IPS-18c (cell line): Measurements from ENCODE around the gene SLC38A10.

Experiments
- H3K4me3 ChIP-seq: 2 replicates; pipeline ENCODE4 v1.7.0; 2013; ENCODE audit warnings: low read depth, mild to moderate bottlenecking, low read length, moderate library complexity; ENCODE audit not compliant: insufficient read depth
- H3K9me3 ChIP-seq: one replicate; pipeline ENCODE4 v1.6.1; 2013; ENCODE audit warnings: mild to moderate bottlenecking, low read length, moderate library complexity; ENCODE audit not compliant: control insufficient read depth, insufficient read depth

SLC38A10 gene

GRCh38 chr17:81305051-81305630 is 10.0 kb upstream of the SLC38A10 start:
- H3K4me3 ChIP-seq, result no peak overlapping the region
- H3K9me3 ChIP-seq, result no peaks in the 10 kb centered on the region

GRCh38 chr17:81304196-81305015 is 9.3 kb upstream of the SLC38A10 start:
- no peak overlapping the region for H3K4me3 ChIP-seq
- no peaks in the 10 kb centered on the region for H3K9me3 ChIP-seq

- no peak overlapping the region for H3K4me3 ChIP-seq
- no peaks in the 10 kb centered on the region for H3K9me3 ChIP-seq
Observed at GRCh38 chr17:81303385-81303784, 8.3 kb upstream of the SLC38A10 start.

- no peak overlapping the region for H3K4me3 ChIP-seq
- H3K9me3 ChIP-seq, result no peaks in the 10 kb centered on the region
Observed at GRCh38 chr17:81302861-81303333, 7.8 kb upstream of the SLC38A10 start.

GRCh38 chr17:81302324-81302723 is 7.2 kb upstream of the SLC38A10 start:
- H3K4me3 ChIP-seq, result no peak overlapping the region
- no peaks in the 10 kb centered on the region for H3K9me3 ChIP-seq

- no peak overlapping the region for H3K4me3 ChIP-seq
Observed at GRCh38 chr17:81301195-81302144, 6.4 kb upstream of the SLC38A10 start.

GRCh38 chr17:81300586-81301155 is 5.6 kb upstream of the SLC38A10 start:
- Histone ChIP-seq H3K4me3 (no peak overlapping the region), H3K9me3 (no peaks in the 10 kb centered on the region)

More at GRCh38 chr17:81301195-81302144, 6.4 kb upstream of the SLC38A10 start:
- no peaks in the 10 kb centered on the region for H3K9me3 ChIP-seq

- Histone ChIP-seq H3K4me3 (no peak overlapping the region), H3K9me3 (no peaks in the 10 kb centered on the region)
Observed at GRCh38 chr17:81299846-81300585, 4.9 kb upstream of the SLC38A10 start.

GRCh38 chr17:81298991-81299738 is 4.1 kb upstream of the SLC38A10 start:
- no peak overlapping the region for H3K4me3 ChIP-seq
- no peaks in the 10 kb centered on the region for H3K9me3 ChIP-seq

- Histone ChIP-seq H3K4me3 (no peak overlapping the region), H3K9me3 (no peaks in the 10 kb centered on the region)
Observed at GRCh38 chr17:81298325-81298990, 3.4 kb upstream of the SLC38A10 start.

- Histone ChIP-seq H3K4me3 (peak overlapping the region; percentile 87), H3K9me3 (no peaks in the 10 kb centered on the region)
Observed at GRCh38 chr17:81295676-81296381, 722 bp upstream of the SLC38A10 start.

GRCh38 chr17:81294512-81295030 is 536 bp downstream of the SLC38A10 start:
- Histone ChIP-seq H3K9me3 (peaks cover 2% of the 10 kb centered on the region), H3K4me3 (peak overlapping the region; percentile 87)

GRCh38 chr17:81292450-81292849 is 2.7 kb downstream of the SLC38A10 start:
- no peak overlapping the region for H3K4me3 ChIP-seq
- H3K9me3 ChIP-seq, result peaks cover 2% of the 10 kb centered on the region

GRCh38 chr17:81291662-81292061 is 3.4 kb downstream of the SLC38A10 start:
- H3K9me3 ChIP-seq, result peaks cover 2% of the 10 kb centered on the region
- no peak overlapping the region for H3K4me3 ChIP-seq

- Histone ChIP-seq H3K4me3 (no peak overlapping the region), H3K9me3 (peaks cover 2% of the 10 kb centered on the region)
Observed at GRCh38 chr17:81290230-81290629, 4.9 kb downstream of the SLC38A10 start.
